Choroid plexus epithelial cell (primary cell): ENCODE measurements around the gene OXNAD1.

ENCODE experiments used
- DNase-seq: peaks from one replicate; pipeline ENCODE4 v3.0.0-alpha.2; 2010; ENCODE audit warnings: low read depth
- H3K4me3 ChIP-seq: 2 replicates; pipeline ENCODE4 v1.5.1; 2011; ENCODE audit warnings: low read depth, mild to moderate bottlenecking, control low read depth, low read length, moderate library complexity
- TF ChIP-seq, protein P1 (sequence below): conservative IDR thresholded peaks from 2 replicates; pipeline ENCODE4 v1.5.1; 2011; ENCODE audit warnings: low read depth, mild to moderate bottlenecking, control low read depth, inconsistent platforms, low read length, moderate library complexity

The OXNAD1 gene

GRCh38 chr3:16245609-16246008, 19.4 kb upstream of the OXNAD1 start:
- no peak for DNase-seq
- no peak overlapping the region for H3K4me3 ChIP-seq
- TF ChIP-seq, protein P1, sequence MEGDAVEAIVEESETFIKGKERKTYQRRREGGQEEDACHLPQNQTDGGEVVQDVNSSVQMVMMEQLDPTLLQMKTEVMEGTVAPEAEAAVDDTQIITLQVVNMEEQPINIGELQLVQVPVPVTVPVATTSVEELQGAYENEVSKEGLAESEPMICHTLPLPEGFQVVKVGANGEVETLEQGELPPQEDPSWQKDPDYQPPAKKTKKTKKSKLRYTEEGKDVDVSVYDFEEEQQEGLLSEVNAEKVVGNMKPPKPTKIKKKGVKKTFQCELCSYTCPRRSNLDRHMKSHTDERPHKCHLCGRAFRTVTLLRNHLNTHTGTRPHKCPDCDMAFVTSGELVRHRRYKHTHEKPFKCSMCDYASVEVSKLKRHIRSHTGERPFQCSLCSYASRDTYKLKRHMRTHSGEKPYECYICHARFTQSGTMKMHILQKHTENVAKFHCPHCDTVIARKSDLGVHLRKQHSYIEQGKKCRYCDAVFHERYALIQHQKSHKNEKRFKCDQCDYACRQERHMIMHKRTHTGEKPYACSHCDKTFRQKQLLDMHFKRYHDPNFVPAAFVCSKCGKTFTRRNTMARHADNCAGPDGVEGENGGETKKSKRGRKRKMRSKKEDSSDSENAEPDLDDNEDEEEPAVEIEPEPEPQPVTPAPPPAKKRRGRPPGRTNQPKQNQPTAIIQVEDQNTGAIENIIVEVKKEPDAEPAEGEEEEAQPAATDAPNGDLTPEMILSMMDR: no peak

DNA sequence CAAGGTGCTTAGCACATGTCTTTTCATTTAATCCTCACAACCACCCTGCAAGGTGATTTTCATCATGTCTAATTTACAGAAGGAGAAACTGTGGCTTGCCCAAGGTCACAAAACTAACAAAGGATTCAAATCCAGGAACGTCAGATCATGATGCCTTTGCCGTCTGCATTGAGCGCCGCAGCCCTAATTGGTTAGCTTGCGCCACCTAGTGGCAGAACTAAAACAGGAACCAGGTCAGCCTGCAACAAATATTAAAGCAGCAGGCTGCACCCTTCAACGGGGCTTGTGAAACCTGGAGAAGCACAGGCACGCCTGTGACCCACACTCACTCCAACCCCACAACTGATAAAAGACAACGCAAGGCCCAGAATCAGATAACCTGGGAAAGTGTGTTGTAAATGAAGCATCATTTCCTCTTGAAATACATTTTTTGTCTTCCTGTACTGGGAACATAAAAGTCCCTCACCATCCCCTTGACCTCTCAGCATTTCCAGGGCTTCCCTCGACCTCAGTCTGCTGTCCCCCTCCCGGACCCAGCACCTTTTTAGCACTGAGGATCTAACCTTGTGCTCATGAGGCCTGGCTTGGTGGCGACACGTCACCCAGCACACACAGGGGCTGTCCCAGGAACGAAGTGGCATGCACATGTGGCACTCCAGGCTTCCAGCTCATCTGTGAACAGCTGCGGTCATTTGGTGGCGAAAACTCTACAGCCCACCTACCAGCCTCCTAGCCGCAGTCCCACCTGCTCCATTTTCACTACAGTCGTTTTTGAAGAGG, 17.5 kb upstream of the OXNAD1 start:
- DNase-seq: peak; percentile 90
- TF ChIP-seq, protein P1: peak; percentile 96
- H3K4me3 ChIP-seq: no peak overlapping the region

DNA sequence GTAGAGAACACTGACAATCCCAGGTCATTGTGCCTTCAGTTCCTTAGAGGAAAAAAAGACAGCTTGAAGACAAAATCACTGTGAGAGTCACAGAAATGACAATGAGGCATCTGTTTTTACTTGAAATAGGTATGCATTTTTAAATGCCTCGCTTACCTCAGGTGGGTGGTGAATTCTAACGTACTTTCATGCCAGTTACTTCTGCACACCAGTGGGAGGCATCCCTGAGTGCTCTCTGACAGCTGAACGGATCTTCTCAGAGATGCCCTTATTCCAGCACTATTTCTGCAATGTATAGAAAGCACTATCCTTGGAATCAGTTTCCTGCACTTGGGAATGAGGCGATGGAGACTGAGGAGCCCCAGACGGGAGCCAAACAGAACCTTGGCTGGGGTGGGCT, 16.5 kb upstream of the OXNAD1 start:
- TF ChIP-seq, protein P1: no peak
- DNase-seq: no peak
- no peak overlapping the region for H3K4me3 ChIP-seq

DNA sequence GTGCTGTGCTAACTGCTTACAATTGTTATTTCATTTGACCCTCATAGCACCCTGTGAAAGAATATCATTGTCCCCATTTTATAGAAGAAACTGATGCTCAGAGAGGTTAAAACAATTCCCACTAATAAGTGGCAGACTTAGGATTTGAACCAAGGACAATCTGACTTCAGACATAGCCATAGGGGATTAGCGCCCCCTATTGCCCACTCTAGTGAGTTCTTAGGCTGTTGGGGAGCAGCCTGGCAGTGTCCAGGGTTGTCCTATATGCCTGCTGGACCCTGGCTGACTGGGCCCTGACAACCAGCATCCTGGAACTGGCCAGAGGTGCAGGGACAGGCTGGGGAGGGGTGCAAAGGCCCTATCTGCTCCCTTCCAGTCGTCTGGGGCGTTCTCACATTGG, 15.7 kb upstream of the OXNAD1 start:
- no peak overlapping the region for H3K4me3 ChIP-seq
- TF ChIP-seq, protein P1: peak; percentile 65
- DNase-seq: peak; percentile 60

DNA sequence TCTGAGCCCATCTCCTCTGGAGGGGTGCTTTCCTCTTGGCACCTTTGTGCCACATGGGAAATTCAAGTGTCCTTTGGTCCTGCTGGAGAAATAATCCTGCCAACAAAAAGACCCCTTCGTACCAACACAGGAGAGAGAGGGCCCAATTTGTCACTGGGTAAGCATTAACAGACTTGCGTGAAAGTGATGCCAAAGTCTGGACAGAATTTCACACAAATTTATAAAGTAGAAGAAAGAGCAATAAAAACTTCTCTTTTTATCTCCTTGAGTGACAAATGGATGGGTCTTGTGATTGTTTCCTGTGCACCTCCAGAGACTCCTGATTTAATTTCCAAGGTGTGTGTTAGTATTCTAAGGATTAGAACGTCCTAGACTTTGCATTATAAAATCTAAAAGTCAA, 15.1 kb upstream of the OXNAD1 start:
- TF ChIP-seq, protein P1: no peak
- no peak for DNase-seq
- no peak overlapping the region for H3K4me3 ChIP-seq

DNA sequence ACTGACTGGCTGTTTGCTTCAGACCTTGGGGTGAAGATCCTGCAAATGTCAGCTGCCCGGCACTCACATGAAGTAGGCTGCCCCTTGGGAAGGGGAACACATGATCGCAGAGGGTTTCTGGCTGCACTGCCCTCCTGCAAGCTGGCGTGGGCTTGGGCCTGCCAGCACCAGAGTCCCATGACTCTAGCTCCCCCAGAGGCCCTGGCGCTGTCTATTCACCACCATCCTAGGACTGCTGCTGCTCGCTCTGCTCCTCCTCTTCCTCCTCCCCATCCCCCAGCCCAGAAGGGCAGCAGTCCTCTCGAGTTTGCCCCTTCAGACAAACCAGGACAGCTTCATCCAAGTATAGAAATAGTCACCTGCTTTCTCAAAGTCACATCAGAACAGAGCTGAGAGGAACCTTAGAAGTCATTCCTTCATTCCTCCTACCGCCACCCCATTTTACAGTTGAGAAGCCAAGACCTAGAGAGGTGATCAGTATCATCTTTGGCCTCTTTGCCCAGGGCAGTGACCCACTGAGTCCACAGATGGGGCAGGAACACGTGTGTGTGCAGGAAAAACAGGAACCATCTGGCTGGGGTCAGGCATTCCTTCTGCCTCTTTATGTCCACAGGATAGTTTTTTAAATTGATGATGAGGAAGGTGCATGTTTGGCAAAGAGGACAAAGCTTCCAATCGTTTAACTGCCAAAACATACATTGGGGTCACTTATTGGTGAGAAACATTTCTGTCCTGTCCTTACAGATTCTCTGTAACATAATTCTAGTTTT, 13.5 kb upstream of the OXNAD1 start:
- no peak for DNase-seq
- H3K4me3 ChIP-seq: no peak overlapping the region
- TF ChIP-seq, protein P1: no peak
